Measurements from ENCODE around the gene EP400. TPM values are rescaled to one million over a fixed set of nuclear protein-coding genes. Genes with fewer than 3 reads are reported as not detected.

EP400 gene
- total RNA-seq, 2 donors from 2014 or later = 10.5 to 15.5 TPM

GRCh38 chr12:132061641-132062430 lies 112.1 kb downstream of the EP400 start:
- no peaks in the 10 kb centered on the region for H3K27me3 ChIP-seq
- H3K36me3 ChIP-seq = peaks cover 56% of the 10 kb centered on the region
- no peaks in the 10 kb centered on the region for H3K4me1 ChIP-seq
- DNase-seq (ENCODE audit: low spot score) = no peak
- no peak overlapping the region for H3K4me3 ChIP-seq
- no peak overlapping the region for H3K27ac ChIP-seq
- H3K9me3 ChIP-seq = no peaks in the 10 kb centered on the region
- no peak for TF ChIP-seq CTCF (IDR thresholded peaks at IDR 0.05)

- Histone ChIP-seq H3K4me1 (no peaks in the 10 kb centered on the region), H3K36me3 (peaks cover 56% of the 10 kb centered on the region), H3K27me3 (no peaks in the 10 kb centered on the region), H3K9me3 (no peaks in the 10 kb centered on the region), H3K4me3 (no peak overlapping the region), H3K27ac (no peak overlapping the region)
- no peak for TF ChIP-seq CTCF (IDR thresholded peaks at IDR 0.05)
- DNase-seq (ENCODE audit: low spot score) = no peak
Observed at GRCh38 chr12:132062481-132062880, 112.7 kb downstream of the EP400 start.

GRCh38 chr12:132063491-132063890 lies 113.7 kb downstream of the EP400 start:
- Histone ChIP-seq H3K36me3 (peaks cover 61% of the 10 kb centered on the region), H3K27me3 (no peaks in the 10 kb centered on the region)

GRCh38 chr12:132064631-132065030 lies 114.9 kb downstream of the EP400 start:
- no peak for DNase-seq (ENCODE audit: low spot score)
- H3K9me3 ChIP-seq = no peaks in the 10 kb centered on the region
- no peaks in the 10 kb centered on the region for H3K4me1 ChIP-seq
- H3K4me3 ChIP-seq = no peak overlapping the region
- peaks cover 71% of the 10 kb centered on the region for H3K36me3 ChIP-seq
- TF ChIP-seq CTCF (IDR thresholded peaks at IDR 0.05) = no peak
- H3K27ac ChIP-seq = no peak overlapping the region
- H3K27me3 ChIP-seq = no peaks in the 10 kb centered on the region

More at GRCh38 chr12:132063491-132063890, 113.7 kb downstream of the EP400 start:
- H3K9me3 ChIP-seq = no peaks in the 10 kb centered on the region
- no peak overlapping the region for H3K4me3 ChIP-seq
- TF ChIP-seq CTCF (IDR thresholded peaks at IDR 0.05) = no peak
- no peak overlapping the region for H3K27ac ChIP-seq
- no peaks in the 10 kb centered on the region for H3K4me1 ChIP-seq
- DNase-seq (ENCODE audit: low spot score) = no peak

- no peak for DNase-seq (ENCODE audit: low spot score)
- H3K9me3 ChIP-seq = no peaks in the 10 kb centered on the region
- H3K4me3 ChIP-seq = no peak overlapping the region
- TF ChIP-seq CTCF (IDR thresholded peaks at IDR 0.05) = no peak
- no peaks in the 10 kb centered on the region for H3K27me3 ChIP-seq
- H3K36me3 ChIP-seq = peaks cover 71% of the 10 kb centered on the region
- H3K4me1 ChIP-seq = no peaks in the 10 kb centered on the region
- H3K27ac ChIP-seq = no peak overlapping the region
Observed at GRCh38 chr12:132065203-132065602, 115.5 kb downstream of the EP400 start.
